Mammary epithelial cell (primary cell): ENCODE measurements around the gene ADGRA3.

ENCODE experiments used
- CTCF ChIP-seq, 2 donors: IDR thresholded peaks in 1 of 2; conservative IDR thresholded peaks in 1 of 2; 2 replicates each; pipeline ENCODE4 v1.5.1; 2011 to 2012; ENCODE audit warnings: inconsistent platforms in 2 of 2, low read length in 2 of 2, mild to moderate bottlenecking in 2 of 2, control low read depth in 1 of 2, low read depth in 1 of 2; ENCODE audit not compliant: insufficient read depth in 1 of 2; ENCODE audit errors: extremely low read depth in 1 of 2
- EZH2 ChIP-seq: IDR thresholded peaks from 2 replicates; pipeline ENCODE4 v1.6.1; 2012; ENCODE audit warnings: low read length, inconsistent platforms, borderline replicate concordance

- TF ChIP-seq CTCF (conservative IDR thresholded peaks at IDR 0.05 in 1 of 2, IDR thresholded peaks at IDR 0.05 in 1 of 2; ENCODE audit: extremely low read depth in 1 of 2, insufficient read depth in 1 of 2, low read depth in 1 of 2, low read length in 2 of 2), result no peak
- no peak for TF ChIP-seq EZH2
Observed at GRCh38 chr4:22512306-22512705, 3.6 kb downstream of the ADGRA3 start.
